Glutamatergic neuron (in vitro differentiated cells): ENCODE measurements around the gene USP24. TPM values are rescaled to one million over a fixed set of nuclear protein-coding genes. Genes with fewer than 3 reads are reported as not detected.

Experiments
- DNase-seq: peaks from one replicate; pipeline ENCODE4 v3.0.0; 2022
- H3K27ac Mint-ChIP-seq: one replicate; pipeline ENCODE4 v1.8.0; 2020; ENCODE audit warnings: mild to moderate bottlenecking, mixed read lengths, inconsistent platforms; ENCODE audit not compliant: unreplicated experiment
- H3K27me3 Mint-ChIP-seq: one replicate; pipeline ENCODE4 v1.8.0; 2020; ENCODE audit warnings: mild to moderate bottlenecking, moderate library complexity, mixed read lengths, inconsistent platforms; ENCODE audit not compliant: unreplicated experiment
- H3K36me3 Mint-ChIP-seq: one replicate; pipeline ENCODE4 v1.8.0; 2020; ENCODE audit warnings: mild to moderate bottlenecking, mixed read lengths, inconsistent platforms; ENCODE audit not compliant: unreplicated experiment
- H3K4me1 Mint-ChIP-seq: one replicate; pipeline ENCODE4 v1.8.0; 2020; ENCODE audit warnings: mild to moderate bottlenecking, low read depth, mixed read lengths, inconsistent platforms; ENCODE audit not compliant: unreplicated experiment
- H3K4me3 Mint-ChIP-seq: one replicate; pipeline ENCODE4 v1.8.0; 2020; ENCODE audit warnings: mild to moderate bottlenecking, mixed read lengths, inconsistent platforms; ENCODE audit not compliant: unreplicated experiment
- H3K9me3 Mint-ChIP-seq: one replicate; pipeline ENCODE4 v1.8.0; 2020; ENCODE audit warnings: mild to moderate bottlenecking, moderate library complexity, mixed read lengths, inconsistent platforms; ENCODE audit not compliant: unreplicated experiment
- CTCF ChIP-seq: fragments of 200-600 bp; sonication (generic); IDR thresholded peaks from one replicate; pipeline ENCODE4 v1.5.0; 2021; ENCODE audit not compliant: partially characterized antibody, unreplicated experiment
- total RNA-seq: library from RNA; stranded (reverse); fragmentation: NEBNext Ultra II Directional; extraction: Animal tissue kit (Norgen Biotek cat#: 25700); gene quantifications from one replicate; pipeline ENCODE4 v1.2.1, GENCODE V29; 2021; ENCODE audit not compliant: unreplicated experiment

The USP24 gene
- total RNA-seq, 1 donor from 2014 or later: 54.6 TPM

- Mint-ChIP-seq H3K27me3 (peaks cover 9% of the 10 kb centered on the region), H3K4me1 (peaks cover 7% of the 10 kb centered on the region), H3K27ac (no peak overlapping the region), H3K4me3 (no peak overlapping the region), H3K9me3 (peaks cover 3% of the 10 kb centered on the region), H3K36me3 (no peaks in the 10 kb centered on the region)
- no peak for TF ChIP-seq CTCF
- DNase-seq: no peak
Measured at GRCh38 chr1:55055951-55056631, 159.1 kb downstream of the USP24 start.

- Mint-ChIP-seq H3K27ac (no peak overlapping the region), H3K9me3 (peaks cover 3% of the 10 kb centered on the region), H3K4me3 (no peak overlapping the region), H3K27me3 (peaks cover 9% of the 10 kb centered on the region), H3K4me1 (peaks cover 4% of the 10 kb centered on the region), H3K36me3 (no peaks in the 10 kb centered on the region)
- no peak for DNase-seq
- TF ChIP-seq CTCF: no peak
Measured at GRCh38 chr1:55055084-55055882, 159.9 kb downstream of the USP24 start.

- H3K36me3 Mint-ChIP-seq: no peaks in the 10 kb centered on the region
- no peak overlapping the region for H3K4me3 Mint-ChIP-seq
- no peaks in the 10 kb centered on the region for H3K9me3 Mint-ChIP-seq
- peak overlapping the region; percentile 17 for H3K27ac Mint-ChIP-seq
- peaks cover 9% of the 10 kb centered on the region for H3K27me3 Mint-ChIP-seq
- peaks cover 1% of the 10 kb centered on the region for H3K4me1 Mint-ChIP-seq
- TF ChIP-seq CTCF: no peak
- no peak for DNase-seq
Measured at GRCh38 chr1:55054396-55054795, 160.8 kb downstream of the USP24 start.

- no peak for DNase-seq
- peaks cover 1% of the 10 kb centered on the region for H3K4me1 Mint-ChIP-seq
- no peaks in the 10 kb centered on the region for H3K36me3 Mint-ChIP-seq
- H3K4me3 Mint-ChIP-seq: no peak overlapping the region
- peaks cover 3% of the 10 kb centered on the region for H3K9me3 Mint-ChIP-seq
- TF ChIP-seq CTCF: no peak
- H3K27ac Mint-ChIP-seq: no peak overlapping the region
- H3K27me3 Mint-ChIP-seq: peaks cover 11% of the 10 kb centered on the region
Measured at GRCh38 chr1:55053265-55053954, 161.8 kb downstream of the USP24 start.
